NCI-H2107 treated with DMSO at 0.1 percent for 48 hours (cell line): ENCODE data around the gene SDSL.

ENCODE experiments used
- DNase-seq: peaks from one replicate; lab custom pipeline; 2025; ENCODE audit not compliant: unreplicated experiment; lab: John Stamatoyannopoulos, UW

The SDSL gene

GRCh38 chr12:113467502-113468364, 45.6 kb downstream of the SDSL start:
- DNase-seq: no peak

GRCh38 chr12:113468365-113469223, 46.4 kb downstream of the SDSL start:
- no peak for DNase-seq

- DNase-seq: no peak
These were observed 47.2 kb downstream of the SDSL start for GRCh38 chr12:113469224-113469948.

- no peak for DNase-seq
These were observed 48.0 kb downstream of the SDSL start for GRCh38 chr12:113469949-113470743.

- DNase-seq: no peak
These were observed 48.9 kb downstream of the SDSL start for GRCh38 chr12:113470871-113471618.

GRCh38 chr12:113471619-113472171, 49.5 kb downstream of the SDSL start, which contains the start of gene LHX5:
Gene LHX5, minus strand, starts transcription at chr12:113471871. Its CDS starts 373 bp downstream, at chr12:113471498.
- DNase-seq: no peak

- no peak for DNase-seq
These were observed 50.3 kb downstream of the SDSL start for GRCh38 chr12:113472191-113473121.

GRCh38 chr12:113473400-113473799, 51.2 kb downstream of the SDSL start:
- no peak for DNase-seq

GRCh38 chr12:113473942-113474341, 51.8 kb downstream of the SDSL start:
- DNase-seq: no peak

- DNase-seq: no peak
These were observed 52.7 kb downstream of the SDSL start for GRCh38 chr12:113474635-113475436.

- no peak for DNase-seq
These were observed 53.4 kb downstream of the SDSL start for GRCh38 chr12:113475451-113476175.

GRCh38 chr12:113476176-113476986, 54.2 kb downstream of the SDSL start:
- DNase-seq: no peak

- no peak for DNase-seq
These were observed 55.1 kb downstream of the SDSL start for GRCh38 chr12:113477171-113477841.

GRCh38 chr12:113477842-113478215, 55.6 kb downstream of the SDSL start:
- no peak for DNase-seq

GRCh38 chr12:113478351-113479011, 56.3 kb downstream of the SDSL start:
- no peak for DNase-seq
